Superior temporal gyrus (tissue), 1 donor: ENCODE data around the gene FURIN.
"Not testable (repeated sequence)": the region's sequence is repeated elsewhere in the genome, so short reads cannot be mapped to it uniquely, and the experiment has no call there.

Experiments used
- DNase-seq: peaks from one replicate; pipeline ENCODE4 v3.0.0-alpha.2; 2016; ENCODE audit errors: extremely low spot score

Gene FURIN

GRCh38 chr15:90870354-90871138 is 2.2 kb downstream of the FURIN start:
- no peak for DNase-seq

- no peak for DNase-seq
Measured at GRCh38 chr15:90871139-90871715, 2.8 kb downstream of the FURIN start.

- no peak for DNase-seq
Measured at GRCh38 chr15:90871716-90872485, 3.5 kb downstream of the FURIN start.

- no peak for DNase-seq
Measured at GRCh38 chr15:90872486-90873184, 4.2 kb downstream of the FURIN start.

- DNase-seq = no peak
Measured at GRCh38 chr15:90873488-90873997, 5.2 kb downstream of the FURIN start.

GRCh38 chr15:90873998-90874605 is 5.7 kb downstream of the FURIN start:
- no peak for DNase-seq

- DNase-seq = not testable (repeated sequence)
Measured at GRCh38 chr15:90874986-90875385, 6.6 kb downstream of the FURIN start.

- no peak for DNase-seq
Measured at GRCh38 chr15:90875549-90875981, 7.2 kb downstream of the FURIN start.

- no peak for DNase-seq
Measured at GRCh38 chr15:90876046-90876445, 7.7 kb downstream of the FURIN start.

GRCh38 chr15:90876512-90877170 is 8.3 kb downstream of the FURIN start:
- no peak for DNase-seq

- no peak for DNase-seq
Measured at GRCh38 chr15:90877315-90877714, 8.9 kb downstream of the FURIN start.

- DNase-seq = no peak
Measured at GRCh38 chr15:90877996-90878395, 9.6 kb downstream of the FURIN start.

- DNase-seq = no peak
Measured at GRCh38 chr15:90878660-90879059, 10.3 kb downstream of the FURIN start.

- DNase-seq = no peak
Measured at GRCh38 chr15:90879730-90880366, 11.5 kb downstream of the FURIN start.

- DNase-seq = no peak
Measured at GRCh38 chr15:90880381-90881145, 12.2 kb downstream of the FURIN start.

GRCh38 chr15:90881181-90881977 is 13.0 kb downstream of the FURIN start:
- DNase-seq = no peak

- DNase-seq = no peak
Measured at GRCh38 chr15:90881978-90882721, 13.8 kb downstream of the FURIN start.
